CD4-positive, alpha-beta T cell treated with Interleukin-1 beta for 1 hour (primary cell): ENCODE measurements around the gene UBL4A.

ENCODE experiments used
- DNase-seq, 2 donors: peaks; one replicate each; pipeline ENCODE4 v3.0.0-alpha.2; 2020 to 2022

Gene UBL4A

GRCh38 chrX:154460326-154460725 is 26.1 kb downstream of the UBL4A start:
- DNase-seq = no peak

GRCh38 chrX:154459832-154460231 is 26.6 kb downstream of the UBL4A start:
- no peak for DNase-seq

DNA sequence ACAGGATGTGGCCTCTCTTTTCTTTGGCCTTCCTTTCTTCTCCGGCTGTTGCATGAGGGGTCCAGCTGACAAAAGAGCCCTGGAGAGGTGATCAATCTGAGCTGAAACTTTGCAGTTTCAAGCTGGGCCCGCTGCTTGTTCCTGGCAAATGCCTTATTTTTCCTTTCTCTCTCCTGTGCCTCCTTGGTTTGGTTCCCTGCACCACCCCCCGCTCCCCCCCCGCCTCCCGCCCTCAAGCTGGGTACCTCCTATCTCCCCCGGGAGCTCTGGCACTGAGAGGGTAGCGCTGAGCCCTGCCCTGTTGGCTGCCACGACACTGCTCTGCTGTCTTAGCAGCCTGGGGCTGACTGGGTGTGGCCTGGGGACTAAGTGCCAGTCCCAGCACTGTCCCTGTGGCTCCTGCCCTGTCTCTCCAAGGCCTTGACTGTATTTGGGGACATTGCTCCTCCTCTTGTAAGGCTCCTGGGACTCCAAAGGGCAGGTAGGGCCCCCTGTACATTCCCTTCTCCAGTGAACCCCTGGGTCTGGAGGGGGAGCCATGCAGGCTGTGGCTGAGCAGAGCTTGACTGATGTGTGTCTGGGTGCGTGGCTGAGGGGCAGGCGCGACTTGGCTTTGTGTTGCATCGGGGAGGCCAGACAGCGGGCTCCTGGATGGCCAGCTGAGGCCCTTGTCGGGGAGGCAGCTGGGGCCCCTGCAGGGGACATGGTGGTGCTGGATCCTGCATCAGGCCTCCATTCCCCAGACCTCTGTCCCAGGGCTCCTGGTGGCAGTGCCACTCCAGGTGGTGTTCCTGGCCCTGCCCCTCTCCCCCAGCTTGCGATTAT is 27.2 kb downstream of the UBL4A start:
- DNase-seq = no peak

- peak; percentile 59 to 77 for DNase-seq
Observed at GRCh38 chrX:154458116-154458953, 28.1 kb downstream of the UBL4A start, which contains the start of gene PLXNA3. TSS of gene PLXNA3 (plus strand) at chrX:154458281. CDS start at chrX:154460184, 1,903 bp downstream.

DNA sequence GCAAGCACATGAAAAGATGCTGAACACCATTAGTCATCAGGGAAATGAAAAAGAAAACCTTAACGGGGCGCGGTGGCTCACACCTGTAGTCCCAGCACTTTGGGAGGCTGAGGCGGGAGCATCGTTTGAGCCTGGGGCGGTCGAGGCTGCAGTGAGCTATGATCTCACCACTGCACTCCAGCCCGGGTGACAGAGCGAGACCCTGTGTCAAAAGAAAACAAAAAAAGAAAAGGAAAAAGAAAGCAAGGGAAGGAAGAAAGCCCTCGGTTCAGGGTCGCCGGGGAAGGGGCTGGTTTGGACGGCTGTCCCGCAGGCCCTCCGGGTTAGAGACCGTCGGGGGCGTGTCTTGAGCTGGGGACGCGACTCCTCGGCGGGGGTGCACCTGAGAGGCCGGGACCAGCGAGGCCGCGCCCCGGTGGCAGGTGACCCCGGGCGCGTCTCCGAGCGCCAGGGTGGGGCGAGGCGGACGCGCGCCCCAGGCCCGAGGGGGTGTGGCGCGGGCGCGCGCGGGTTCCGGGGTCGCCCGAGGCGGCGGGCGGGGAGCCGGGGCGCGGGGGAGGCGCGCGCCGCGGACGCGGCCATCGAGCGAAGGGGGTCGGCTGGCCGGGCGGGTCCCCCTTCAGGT is 28.8 kb downstream of the UBL4A start:
- peak; percentile 73 to 75 for DNase-seq

DNA sequence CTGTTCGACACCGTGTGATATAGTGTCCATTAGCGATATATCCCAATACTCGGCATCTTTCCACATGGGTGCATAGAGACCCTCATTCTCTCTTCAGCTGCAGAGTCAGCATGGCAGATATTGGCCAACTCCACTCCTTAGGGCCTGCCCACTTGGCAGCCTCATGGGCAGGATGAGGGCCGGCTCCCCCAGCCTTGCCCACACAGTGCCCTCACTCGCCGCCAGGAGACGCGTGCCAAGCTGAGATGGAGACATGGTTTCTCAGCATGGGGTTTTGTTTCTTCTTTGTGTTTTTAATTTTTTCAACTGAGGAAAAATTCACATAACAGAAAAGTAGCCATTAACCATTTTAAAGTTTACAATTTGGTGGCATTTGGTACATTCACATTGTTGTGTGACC is 33.6 kb downstream of the UBL4A start:
- no peak for DNase-seq

DNA sequence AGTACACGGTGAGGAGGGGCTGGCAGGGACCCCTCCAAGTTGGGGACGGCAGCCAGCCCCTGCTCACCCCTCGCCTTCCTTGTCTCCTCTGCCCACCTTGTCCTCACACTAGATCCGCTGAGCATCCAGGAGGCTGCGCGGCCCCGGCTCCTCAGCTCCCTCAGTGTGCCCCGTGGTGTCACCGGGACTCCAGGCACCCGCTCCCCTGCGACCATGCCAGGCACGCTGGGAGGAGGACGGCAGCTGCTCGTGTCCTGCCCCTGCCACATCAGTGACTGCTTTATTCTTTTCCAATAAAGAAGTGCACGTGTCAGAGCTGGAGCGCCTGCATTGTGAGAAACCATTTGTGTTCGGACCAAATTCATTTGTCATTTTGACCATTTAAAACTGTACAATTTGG is 36.1 kb downstream of the UBL4A start:
- no peak for DNase-seq

DNA sequence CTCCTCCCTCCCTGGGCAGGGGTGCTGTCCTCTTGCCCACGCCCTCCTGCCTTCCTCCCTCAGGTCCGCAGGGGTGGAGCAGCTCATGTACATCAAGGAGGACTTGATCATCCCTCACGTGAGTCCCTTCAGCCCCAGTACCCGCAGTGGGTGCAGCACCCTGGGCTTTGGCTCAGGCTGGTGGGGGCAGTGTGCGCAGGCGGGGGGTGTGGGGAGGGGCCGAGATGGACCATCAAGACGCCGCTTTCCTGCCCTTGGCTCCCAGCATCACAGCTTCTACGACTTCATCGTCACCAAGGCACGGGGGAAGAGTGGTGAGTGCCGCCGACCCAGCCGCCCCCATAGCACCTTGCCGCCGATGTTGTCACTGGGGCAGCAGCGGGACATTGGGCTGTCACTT is 36.8 kb downstream of the UBL4A start:
- no peak for DNase-seq

DNA sequence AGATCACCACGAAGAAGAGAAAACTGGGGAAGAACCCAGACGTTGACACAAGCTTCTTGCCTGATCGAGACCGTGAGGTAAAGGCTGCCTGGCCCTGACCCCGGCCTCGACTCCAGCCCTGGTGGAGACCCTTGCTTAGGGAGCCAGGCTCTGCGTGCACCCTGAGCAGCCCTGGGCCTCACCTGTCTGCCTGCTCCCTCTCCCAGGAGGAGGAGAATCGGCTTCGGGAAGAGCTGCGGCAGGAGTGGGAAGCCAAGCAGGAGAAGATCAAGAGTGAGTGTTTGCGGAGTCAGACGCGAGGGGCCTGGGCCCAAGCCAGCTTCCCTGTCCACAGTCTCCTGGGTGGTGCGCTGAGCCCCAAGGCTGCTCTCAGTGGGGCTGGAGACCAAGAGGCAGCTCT is 37.9 kb downstream of the UBL4A start:
- no peak for DNase-seq

- DNase-seq = no peak
Observed at GRCh38 chrX:154446430-154446829, 40.0 kb downstream of the UBL4A start.

DNA sequence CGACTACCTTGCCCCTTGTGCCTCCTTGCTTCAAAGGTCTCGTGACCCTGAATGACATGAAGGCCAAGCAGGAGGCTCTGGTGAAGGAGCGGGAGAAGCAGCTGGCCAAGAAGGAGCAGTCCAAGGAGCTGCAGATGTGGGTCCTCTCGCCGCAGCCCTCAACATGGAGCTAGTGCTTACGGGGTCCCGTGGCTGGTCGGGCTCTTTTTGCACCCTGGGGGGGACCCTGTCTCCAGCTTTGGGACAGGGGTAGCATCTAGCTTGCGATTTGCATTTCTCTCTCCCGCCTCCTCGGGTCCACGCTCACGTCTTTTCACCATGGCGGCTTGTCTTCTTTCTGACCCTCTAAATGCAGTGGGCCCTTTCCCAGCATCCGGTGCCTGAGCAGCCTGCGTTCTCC is 40.6 kb downstream of the UBL4A start:
- DNase-seq = no peak

- DNase-seq = no peak
Observed at GRCh38 chrX:154444755-154445246, 41.6 kb downstream of the UBL4A start.

- peak; percentile 74 to 79 for DNase-seq
Observed at GRCh38 chrX:154443992-154444754, 42.2 kb downstream of the UBL4A start, which contains the start of gene FAM50A. TSS of gene FAM50A (plus strand) at chrX:154444141. CDS start at chrX:154444236, 95 bp downstream.

- DNase-seq = no peak
Observed at GRCh38 chrX:154443479-154443910, 42.9 kb downstream of the UBL4A start.

GRCh38 chrX:154441984-154442707 is 44.3 kb downstream of the UBL4A start:
- DNase-seq = no peak

DNA sequence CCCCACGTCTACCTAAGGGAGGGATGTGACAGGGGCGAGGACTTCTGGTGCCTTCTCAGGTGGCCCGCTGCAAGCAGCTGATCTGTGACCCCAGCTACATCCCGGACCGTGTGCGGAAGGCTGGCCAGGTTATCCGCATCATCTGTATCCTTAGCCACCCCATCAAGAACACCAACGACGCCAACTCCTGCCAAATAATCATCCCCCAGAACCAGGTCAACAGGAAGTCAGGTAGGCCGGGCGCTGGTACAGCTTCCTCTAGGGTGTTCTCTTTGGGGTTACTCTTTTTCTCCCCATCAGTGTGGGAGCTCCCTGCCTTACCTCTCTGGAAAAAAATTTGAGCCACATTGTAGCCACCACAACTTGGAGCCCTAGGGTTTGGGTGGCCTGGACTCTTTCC is 44.9 kb downstream of the UBL4A start:
- DNase-seq = no peak

GRCh38 chrX:154440623-154441357 is 45.6 kb downstream of the UBL4A start:
- DNase-seq = no peak

DNA sequence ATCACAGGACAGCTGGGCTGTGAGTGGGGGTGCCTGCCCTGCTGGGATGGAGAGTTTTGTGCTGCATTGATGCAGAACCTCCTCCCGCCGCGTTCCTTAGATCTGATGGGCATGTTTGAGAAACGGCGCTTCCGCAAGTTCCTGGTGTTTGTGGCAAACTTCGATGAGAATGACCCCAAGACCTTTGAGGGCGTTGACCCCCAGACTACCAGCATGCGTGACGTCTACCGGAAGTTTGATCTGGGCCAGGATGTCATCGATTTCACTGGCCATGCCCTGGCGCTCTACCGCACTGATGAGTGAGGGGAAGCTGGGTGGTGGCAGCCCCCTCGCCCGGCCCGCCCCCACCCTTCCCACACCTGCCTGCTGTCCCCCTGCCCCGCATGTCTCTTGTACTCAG is 46.6 kb downstream of the UBL4A start:
- DNase-seq = no peak

GRCh38 chrX:154437971-154438893 is 48.2 kb downstream of the UBL4A start:
- DNase-seq = no peak
